NCI-H345 treated with DMSO at 0.1 percent for 48 hours (cell line): Measurements from ENCODE around the gene FMNL3.
"Not testable (repeated sequence)": the region's sequence is repeated elsewhere in the genome, so short reads cannot be mapped to it uniquely, and the experiment has no call there.

Source experiments
- DNase-seq: peaks from one replicate; lab custom pipeline; 2025; ENCODE audit not compliant: unreplicated experiment; lab: John Stamatoyannopoulos, UW

Gene FMNL3

GRCh38 chr12:49609875-49610154, 97.4 kb downstream of the FMNL3 start:
- no peak for DNase-seq

- no peak for DNase-seq
These were observed 97.9 kb downstream of the FMNL3 start for GRCh38 chr12:49609059-49609874.

- DNase-seq, result not testable (repeated sequence)
These were observed 101.7 kb downstream of the FMNL3 start, which contains the start of gene FAM186B for GRCh38 chr12:49605539-49605938. Gene FAM186B, minus strand, starts transcription at chr12:49605639. Its CDS starts 162 bp downstream, at chr12:49605477.

- DNase-seq, result no peak
These were observed 102.3 kb downstream of the FMNL3 start for GRCh38 chr12:49604856-49605255.

GRCh38 chr12:49603721-49604120, 103.5 kb downstream of the FMNL3 start:
- no peak for DNase-seq

GRCh38 chr12:49599961-49600360, 107.2 kb downstream of the FMNL3 start:
- DNase-seq, result no peak

- DNase-seq, result no peak
These were observed 108.7 kb downstream of the FMNL3 start for GRCh38 chr12:49598527-49598926.

- DNase-seq, result no peak
These were observed 118.3 kb downstream of the FMNL3 start for GRCh38 chr12:49588721-49589516.

GRCh38 chr12:49588281-49588680, 118.9 kb downstream of the FMNL3 start:
- no peak for DNase-seq

- DNase-seq, result no peak
These were observed 119.9 kb downstream of the FMNL3 start for GRCh38 chr12:49587174-49587908.
